OCI-LY1 (cell line): Measurements from ENCODE around the gene CEP104.

Source experiments
- EZH2 ChIP-seq: fragments of 200-600 bp; sonication (generic), shearing (Covaris generic); IDR thresholded peaks from 2 replicates; pipeline ENCODE4 v1.8.0; 2017; ENCODE audit warnings: borderline replicate concordance, mixed run types, mild to moderate bottlenecking, antibody characterized with exemption, low read length, moderate library complexity, mixed read lengths
- TF ChIP-seq, protein P1 (sequence below): fragments of 200-600 bp; sonication (generic), shearing (Covaris generic); IDR thresholded peaks from 2 replicates; pipeline ENCODE4 v1.5.1; 2017; ENCODE audit warnings: mild to moderate bottlenecking, antibody characterized with exemption, low read length, moderate library complexity, mixed read lengths

DNA sequence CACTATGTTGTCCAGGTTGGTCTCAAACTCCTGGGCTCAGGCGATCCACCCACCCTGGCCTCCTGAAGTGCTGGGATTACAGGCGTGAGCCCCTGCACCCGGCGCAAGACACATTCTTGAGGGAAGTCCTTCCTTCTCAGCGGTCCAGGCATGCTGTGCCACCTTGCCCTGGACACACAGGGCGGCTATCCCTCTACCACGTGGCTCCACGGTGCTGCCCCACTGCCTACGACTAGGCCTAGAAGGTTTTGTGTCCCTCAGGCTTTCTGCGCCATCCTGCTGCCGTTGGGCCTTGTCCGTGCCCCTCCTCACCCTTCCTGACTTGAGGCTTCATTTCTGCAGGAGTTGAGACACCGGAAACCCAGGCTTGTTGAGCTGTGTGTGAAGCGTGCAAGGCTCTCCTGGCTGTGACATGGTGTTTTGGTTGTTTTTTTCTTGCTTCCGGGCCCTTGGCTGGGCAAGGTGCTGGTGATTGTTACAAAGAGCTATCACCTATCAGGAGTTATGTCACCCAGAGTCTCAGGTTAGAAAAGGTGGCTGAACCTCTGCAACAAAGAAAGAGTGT lies 29.2 kb upstream of the CEP104 start:
- TF ChIP-seq, protein P1, sequence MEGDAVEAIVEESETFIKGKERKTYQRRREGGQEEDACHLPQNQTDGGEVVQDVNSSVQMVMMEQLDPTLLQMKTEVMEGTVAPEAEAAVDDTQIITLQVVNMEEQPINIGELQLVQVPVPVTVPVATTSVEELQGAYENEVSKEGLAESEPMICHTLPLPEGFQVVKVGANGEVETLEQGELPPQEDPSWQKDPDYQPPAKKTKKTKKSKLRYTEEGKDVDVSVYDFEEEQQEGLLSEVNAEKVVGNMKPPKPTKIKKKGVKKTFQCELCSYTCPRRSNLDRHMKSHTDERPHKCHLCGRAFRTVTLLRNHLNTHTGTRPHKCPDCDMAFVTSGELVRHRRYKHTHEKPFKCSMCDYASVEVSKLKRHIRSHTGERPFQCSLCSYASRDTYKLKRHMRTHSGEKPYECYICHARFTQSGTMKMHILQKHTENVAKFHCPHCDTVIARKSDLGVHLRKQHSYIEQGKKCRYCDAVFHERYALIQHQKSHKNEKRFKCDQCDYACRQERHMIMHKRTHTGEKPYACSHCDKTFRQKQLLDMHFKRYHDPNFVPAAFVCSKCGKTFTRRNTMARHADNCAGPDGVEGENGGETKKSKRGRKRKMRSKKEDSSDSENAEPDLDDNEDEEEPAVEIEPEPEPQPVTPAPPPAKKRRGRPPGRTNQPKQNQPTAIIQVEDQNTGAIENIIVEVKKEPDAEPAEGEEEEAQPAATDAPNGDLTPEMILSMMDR, result no peak
- no peak for TF ChIP-seq EZH2
